ENCODE measurements around the gene HDAC4. TPM values are rescaled to one million over a fixed set of nuclear protein-coding genes. Genes with fewer than 3 reads are reported as not detected.
A peak's percentile ranks its signal among the peaks of the same experiment; 100 is the strongest.

HDAC4 gene
- total and polyA plus RNA-seq, 2 experiments from 2014 or later = 9.3 to 10.8 TPM

GRCh38 chr2:239439754-239440315 lies 39.0 kb upstream of the HDAC4 start:
- TF ChIP-seq EZH2 (IDR thresholded peaks at IDR 0.05; ENCODE audit: borderline replicate concordance) (no peak), EZH2phosphoT487 (IDR thresholded peaks at IDR 0.05; ENCODE audit: low read depth, severe bottlenecking, unreplicated experiment) (no peak), CTCF (IDR thresholded peaks at IDR 0.05; ENCODE audit: poor library complexity) (no peak)
- peaks cover 14% of the 10 kb centered on the region for H3K27me3 ChIP-seq
- WGBS (ENCODE audit: low lambda C conversion rate, missing lambda C conversion rate) = 88% methylated on average over 11 of the region's 11 CpGs

GRCh38 chr2:239438995-239439753 lies 38.4 kb upstream of the HDAC4 start:
- H3K27ac ChIP-seq = no peak overlapping the region

More at GRCh38 chr2:239439754-239440315, 39.0 kb upstream of the HDAC4 start:
- no peaks in the 10 kb centered on the region for H4K20me1 ChIP-seq (ENCODE audit: insufficient read depth, poor library complexity, severe bottlenecking)
- peaks cover 12% of the 10 kb centered on the region for H3K4me1 ChIP-seq (ENCODE audit: insufficient read depth)
- no peak overlapping the region for H3K4me3 ChIP-seq
- H3K9me3 ChIP-seq (ENCODE audit: low read depth) = no peaks in the 10 kb centered on the region
- H2AFZ ChIP-seq = no peak overlapping the region
- H3K36me3 ChIP-seq (replicated peaks; ENCODE audit: insufficient read depth, low read depth) = no peaks in the 10 kb centered on the region
- no peaks in the 10 kb centered on the region for H3K9me2 ChIP-seq (replicated peaks; ENCODE audit: insufficient read depth)
- peak overlapping the region; percentile 66 for H3K4me2 ChIP-seq
- no peak for DNase-seq (ENCODE audit: low spot score)
- H3K27ac ChIP-seq = peak overlapping the region; percentile 72
- no peaks in the 10 kb centered on the region for H3K79me2 ChIP-seq

GRCh38 chr2:239438368-239438767 lies 37.5 kb upstream of the HDAC4 start:
- no peak for DNase-seq (ENCODE audit: low spot score)
- H3K9me3 ChIP-seq (ENCODE audit: low read depth) = no peaks in the 10 kb centered on the region
- H3K27me3 ChIP-seq = peaks cover 14% of the 10 kb centered on the region
- no peaks in the 10 kb centered on the region for H3K36me3 ChIP-seq (replicated peaks; ENCODE audit: insufficient read depth, low read depth)
- H2AFZ ChIP-seq = no peak overlapping the region
- H3K27ac ChIP-seq = no peak overlapping the region
- 97% methylated on average over 3 of the region's 3 CpGs for WGBS (ENCODE audit: low lambda C conversion rate, missing lambda C conversion rate)
- no peak overlapping the region for H3K4me3 ChIP-seq
- peaks cover 12% of the 10 kb centered on the region for H3K4me1 ChIP-seq (ENCODE audit: insufficient read depth)
- TF ChIP-seq CTCF (IDR thresholded peaks at IDR 0.05; ENCODE audit: poor library complexity) = no peak
- no peak for TF ChIP-seq EZH2phosphoT487 (IDR thresholded peaks at IDR 0.05; ENCODE audit: low read depth, severe bottlenecking, unreplicated experiment)
- no peaks in the 10 kb centered on the region for H4K20me1 ChIP-seq (ENCODE audit: insufficient read depth, poor library complexity, severe bottlenecking)
- H3K9me2 ChIP-seq (replicated peaks; ENCODE audit: insufficient read depth) = no peaks in the 10 kb centered on the region
- no peak overlapping the region for H3K4me2 ChIP-seq
- H3K79me2 ChIP-seq = no peaks in the 10 kb centered on the region

More at GRCh38 chr2:239438995-239439753, 38.4 kb upstream of the HDAC4 start:
- Histone ChIP-seq H3K9me2 (replicated peaks; ENCODE audit: insufficient read depth) (no peaks in the 10 kb centered on the region), H3K27me3 (peaks cover 14% of the 10 kb centered on the region), H3K4me2 (no peak overlapping the region), H4K20me1 (ENCODE audit: insufficient read depth, poor library complexity, severe bottlenecking) (no peaks in the 10 kb centered on the region), H3K36me3 (replicated peaks; ENCODE audit: insufficient read depth, low read depth) (no peaks in the 10 kb centered on the region), H3K9me3 (ENCODE audit: low read depth) (no peaks in the 10 kb centered on the region), H3K4me1 (ENCODE audit: insufficient read depth) (peaks cover 12% of the 10 kb centered on the region), H3K4me3 (no peak overlapping the region), H3K79me2 (no peaks in the 10 kb centered on the region), H2AFZ (no peak overlapping the region)
- no peak for TF ChIP-seq CTCF (IDR thresholded peaks at IDR 0.05; ENCODE audit: poor library complexity)
- TF ChIP-seq EZH2 (IDR thresholded peaks at IDR 0.05; ENCODE audit: borderline replicate concordance) = no peak
- no peak for TF ChIP-seq EZH2phosphoT487 (IDR thresholded peaks at IDR 0.05; ENCODE audit: low read depth, severe bottlenecking, unreplicated experiment)
- 93% methylated on average over 21 of the region's 21 CpGs for WGBS (ENCODE audit: low lambda C conversion rate, missing lambda C conversion rate)
- no peak for DNase-seq (ENCODE audit: low spot score)
